Osteocyte (in vitro differentiated cells): ENCODE data around the gene ZNF541. TPM values are rescaled to one million over a fixed set of nuclear protein-coding genes. Genes with fewer than 3 reads are reported as not detected.

ENCODE experiments used
- DNase-seq: peaks from one replicate; pipeline ENCODE4 v3.0.0; 2021; ENCODE audit warnings: mixed read lengths; ENCODE audit not compliant: unreplicated experiment; ENCODE audit errors: extremely low spot score
- H3K27ac Mint-ChIP-seq: one replicate; pipeline ENCODE4 v1.8.0; 2021; ENCODE audit warnings: mild to moderate bottlenecking, mixed read lengths; ENCODE audit not compliant: unreplicated experiment
- H3K27me3 Mint-ChIP-seq: one replicate; pipeline ENCODE4 v1.8.0; 2021; ENCODE audit warnings: mixed read lengths; ENCODE audit not compliant: unreplicated experiment
- H3K36me3 Mint-ChIP-seq: one replicate; pipeline ENCODE4 v1.8.0; 2021; ENCODE audit warnings: mixed read lengths; ENCODE audit not compliant: unreplicated experiment
- H3K4me1 Mint-ChIP-seq: one replicate; pipeline ENCODE4 v1.8.0; 2021; ENCODE audit warnings: mixed read lengths; ENCODE audit not compliant: unreplicated experiment
- H3K4me3 Mint-ChIP-seq: one replicate; pipeline ENCODE4 v1.8.0; 2021; ENCODE audit warnings: mild to moderate bottlenecking, moderate library complexity, mixed read lengths; ENCODE audit not compliant: unreplicated experiment
- H3K9me3 Mint-ChIP-seq: one replicate; pipeline ENCODE4 v1.8.0; 2021; ENCODE audit warnings: mixed read lengths; ENCODE audit not compliant: unreplicated experiment
- total RNA-seq: library from RNA; stranded (reverse); gene quantifications from 2 replicates; pipeline ENCODE4 v1.2.1, GENCODE V29; 2021
- TF ChIP-seq, protein P1 (sequence below): fragments of 200-600 bp; sonication (generic); IDR thresholded peaks from 2 replicates; pipeline ENCODE4 v1.5.0; 2021; ENCODE audit warnings: antibody characterized with exemption, mild to moderate bottlenecking, moderate library complexity

The ZNF541 gene
- total RNA-seq, 1 donor from 2014 or later = not detected

DNA sequence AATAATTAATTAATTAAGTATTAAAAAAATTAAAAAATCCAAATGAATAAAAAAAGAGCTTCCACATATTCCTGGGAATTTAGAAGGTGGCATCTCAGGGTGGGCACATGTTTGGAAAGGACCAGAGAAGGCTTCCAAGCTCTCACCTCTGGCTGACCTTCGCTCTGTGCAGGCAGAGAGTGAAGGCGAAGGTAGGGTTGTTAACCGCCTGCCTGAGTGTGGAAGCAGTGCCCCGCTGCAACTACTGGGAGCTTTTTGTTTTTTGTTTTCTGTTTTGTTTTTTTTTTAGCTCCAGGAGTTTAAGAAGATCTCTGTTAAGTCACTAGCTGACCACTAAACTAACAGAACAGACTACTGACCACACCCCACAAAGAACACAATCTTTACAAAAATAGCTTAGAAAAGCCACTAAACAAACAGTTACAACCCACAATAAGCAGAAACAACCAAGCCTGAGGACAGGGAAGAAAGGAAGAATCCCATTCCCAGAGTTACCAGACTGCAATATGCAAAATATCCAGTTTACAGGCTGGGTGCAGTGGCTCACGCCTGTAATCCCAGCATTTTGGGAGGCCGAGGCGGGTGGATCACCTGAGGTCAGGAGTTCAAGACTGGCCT is 11.4 kb downstream of the ZNF541 start:
- H3K27me3 Mint-ChIP-seq = peaks cover 8% of the 10 kb centered on the region
- DNase-seq = no peak
- no peaks in the 10 kb centered on the region for H3K36me3 Mint-ChIP-seq
- no peak overlapping the region for H3K27ac Mint-ChIP-seq
- H3K4me3 Mint-ChIP-seq = no peak overlapping the region
- H3K4me1 Mint-ChIP-seq = peaks cover 8% of the 10 kb centered on the region
- no peaks in the 10 kb centered on the region for H3K9me3 Mint-ChIP-seq
- TF ChIP-seq, protein P1, sequence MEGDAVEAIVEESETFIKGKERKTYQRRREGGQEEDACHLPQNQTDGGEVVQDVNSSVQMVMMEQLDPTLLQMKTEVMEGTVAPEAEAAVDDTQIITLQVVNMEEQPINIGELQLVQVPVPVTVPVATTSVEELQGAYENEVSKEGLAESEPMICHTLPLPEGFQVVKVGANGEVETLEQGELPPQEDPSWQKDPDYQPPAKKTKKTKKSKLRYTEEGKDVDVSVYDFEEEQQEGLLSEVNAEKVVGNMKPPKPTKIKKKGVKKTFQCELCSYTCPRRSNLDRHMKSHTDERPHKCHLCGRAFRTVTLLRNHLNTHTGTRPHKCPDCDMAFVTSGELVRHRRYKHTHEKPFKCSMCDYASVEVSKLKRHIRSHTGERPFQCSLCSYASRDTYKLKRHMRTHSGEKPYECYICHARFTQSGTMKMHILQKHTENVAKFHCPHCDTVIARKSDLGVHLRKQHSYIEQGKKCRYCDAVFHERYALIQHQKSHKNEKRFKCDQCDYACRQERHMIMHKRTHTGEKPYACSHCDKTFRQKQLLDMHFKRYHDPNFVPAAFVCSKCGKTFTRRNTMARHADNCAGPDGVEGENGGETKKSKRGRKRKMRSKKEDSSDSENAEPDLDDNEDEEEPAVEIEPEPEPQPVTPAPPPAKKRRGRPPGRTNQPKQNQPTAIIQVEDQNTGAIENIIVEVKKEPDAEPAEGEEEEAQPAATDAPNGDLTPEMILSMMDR = no peak

DNA sequence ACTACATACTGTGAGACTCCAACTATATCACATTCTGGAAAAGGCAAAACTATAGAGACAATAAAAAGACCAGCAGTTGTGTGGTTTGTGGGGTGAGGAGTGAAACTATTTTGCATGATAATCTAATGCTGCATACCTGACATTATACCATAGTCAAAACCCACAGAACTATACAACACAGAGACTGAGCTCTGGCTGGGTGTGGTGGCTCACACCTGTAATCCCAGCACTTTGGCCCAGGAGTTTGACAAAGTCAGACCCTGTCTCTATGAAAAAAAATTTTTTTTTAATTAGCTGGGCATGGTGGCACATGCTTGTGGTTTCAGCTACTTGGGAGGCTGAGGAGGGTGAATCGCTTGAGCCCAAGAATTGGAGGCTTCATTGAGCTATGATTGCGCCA is 11.9 kb downstream of the ZNF541 start:
- TF ChIP-seq, protein P1 = no peak
- no peak overlapping the region for H3K4me3 Mint-ChIP-seq
- peaks cover 8% of the 10 kb centered on the region for H3K4me1 Mint-ChIP-seq
- no peaks in the 10 kb centered on the region for H3K36me3 Mint-ChIP-seq
- no peaks in the 10 kb centered on the region for H3K9me3 Mint-ChIP-seq
- peaks cover 8% of the 10 kb centered on the region for H3K27me3 Mint-ChIP-seq
- DNase-seq = no peak
- no peak overlapping the region for H3K27ac Mint-ChIP-seq

DNA sequence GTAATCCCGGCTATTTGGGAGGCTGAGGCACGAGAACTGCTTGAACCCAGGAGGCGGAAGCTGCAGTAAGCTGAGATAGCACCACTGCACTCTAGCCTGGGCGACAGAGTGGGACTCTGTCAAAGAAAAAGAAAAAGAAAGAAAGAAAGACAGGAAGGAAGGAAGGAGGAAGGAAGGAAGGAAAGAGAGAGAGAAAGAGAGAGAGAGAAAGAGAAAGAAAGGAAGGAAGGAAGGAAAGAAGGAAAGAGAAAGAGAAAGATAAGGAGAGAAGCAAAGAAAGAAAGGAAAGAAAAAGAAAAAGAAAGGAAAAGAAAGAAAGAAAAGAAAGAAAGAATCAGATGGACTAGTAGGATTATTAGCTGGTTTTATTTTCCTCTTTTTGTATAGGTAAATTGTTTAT is 22.8 kb downstream of the ZNF541 start:
- TF ChIP-seq, protein P1 = no peak
- Mint-ChIP-seq H3K9me3 (no peaks in the 10 kb centered on the region), H3K36me3 (no peaks in the 10 kb centered on the region), H3K4me1 (no peaks in the 10 kb centered on the region), H3K27me3 (peaks cover 9% of the 10 kb centered on the region), H3K4me3 (no peak overlapping the region), H3K27ac (no peak overlapping the region)
- DNase-seq = no peak

DNA sequence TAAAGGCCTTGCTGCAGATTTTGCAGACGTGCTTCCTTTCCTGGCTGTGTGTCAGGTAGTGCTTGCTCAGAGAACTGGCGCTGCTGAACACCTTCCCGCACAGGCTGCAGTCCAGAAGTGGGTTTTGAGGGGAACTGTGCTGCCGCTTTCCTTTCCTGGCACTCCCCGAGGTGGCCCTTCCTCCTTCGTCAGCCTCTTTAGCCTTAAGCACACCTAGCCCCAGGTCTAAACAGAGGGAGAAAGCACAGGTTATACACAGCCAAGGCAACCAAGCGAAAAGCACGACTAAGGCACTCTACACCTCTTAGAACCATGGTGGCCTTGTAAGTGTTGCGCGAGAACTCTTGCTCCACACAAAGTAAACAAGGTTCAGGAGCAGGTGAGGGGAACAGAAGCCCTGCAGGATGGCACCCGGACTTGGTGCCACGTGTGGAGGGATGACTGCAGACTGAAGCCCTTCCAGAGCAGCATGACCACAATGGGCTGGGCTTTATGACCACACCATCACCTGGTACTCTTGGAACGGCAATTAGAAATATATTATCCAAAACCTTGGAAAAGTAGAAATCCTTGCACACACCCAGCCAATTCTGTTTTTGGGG is 23.6 kb downstream of the ZNF541 start:
- no peak for DNase-seq
- H3K27ac Mint-ChIP-seq = no peak overlapping the region
- no peak overlapping the region for H3K4me3 Mint-ChIP-seq
- H3K36me3 Mint-ChIP-seq = no peaks in the 10 kb centered on the region
- no peaks in the 10 kb centered on the region for H3K9me3 Mint-ChIP-seq
- peaks cover 9% of the 10 kb centered on the region for H3K27me3 Mint-ChIP-seq
- no peaks in the 10 kb centered on the region for H3K4me1 Mint-ChIP-seq
- TF ChIP-seq, protein P1 = no peak

DNA sequence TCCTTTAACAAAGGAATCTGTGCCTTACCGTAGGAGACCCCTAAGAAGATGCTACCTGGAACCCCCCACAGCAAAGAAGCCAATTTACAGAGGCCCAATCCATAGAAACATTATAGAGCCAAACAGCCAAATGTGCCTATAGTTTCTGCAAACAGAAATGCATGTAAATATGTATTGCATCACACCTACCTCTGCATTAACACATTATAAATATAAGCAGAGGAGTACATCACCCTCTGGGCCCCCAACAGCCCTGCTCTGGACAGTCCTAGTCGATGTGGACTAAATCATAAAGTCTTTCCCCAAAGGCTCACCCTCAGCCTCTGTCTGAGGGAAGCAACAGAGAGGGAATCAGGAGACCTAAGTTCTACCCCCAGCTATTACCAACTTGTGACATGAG is 25.7 kb downstream of the ZNF541 start:
- Mint-ChIP-seq H3K4me1 (no peaks in the 10 kb centered on the region), H3K36me3 (no peaks in the 10 kb centered on the region), H3K9me3 (no peaks in the 10 kb centered on the region), H3K27ac (no peak overlapping the region), H3K27me3 (peaks cover 9% of the 10 kb centered on the region), H3K4me3 (no peak overlapping the region)
- DNase-seq = no peak
- TF ChIP-seq, protein P1 = no peak
